ENCODE measurements around the gene LIPG.

Gene LIPG

GRCh38 chr18:49525981-49526380 lies 35.9 kb upstream of the LIPG start:
- no peak for TF ChIP-seq JUND (IDR thresholded peaks at IDR 0.05; ENCODE audit: low read depth)
- in situ Hi-C loops (cut with HindIII; ENCODE audit: low pct_unique_long_range_greater_than_20kb, low sequenced_read_pairs): no loop called here
- no peak for DNase-seq (ENCODE audit: low read depth in 1 of 2, low spot score in 1 of 2)

- no peak for DNase-seq (ENCODE audit: low read depth in 1 of 2, low spot score in 1 of 2)
- no peak for TF ChIP-seq JUND (IDR thresholded peaks at IDR 0.05; ENCODE audit: low read depth)
- in situ Hi-C loops (cut with HindIII; ENCODE audit: low pct_unique_long_range_greater_than_20kb, low sequenced_read_pairs): no loop called here
Measured at GRCh38 chr18:49527631-49528327, 34.1 kb upstream of the LIPG start.

GRCh38 chr18:49529596-49529995 lies 32.3 kb upstream of the LIPG start:
- no peak for DNase-seq (ENCODE audit: low read depth in 1 of 2, low spot score in 1 of 2)
- no peak for TF ChIP-seq JUND (IDR thresholded peaks at IDR 0.05; ENCODE audit: low read depth)
- in situ Hi-C loops (cut with HindIII; ENCODE audit: low pct_unique_long_range_greater_than_20kb, low sequenced_read_pairs): no loop called here

DNA sequence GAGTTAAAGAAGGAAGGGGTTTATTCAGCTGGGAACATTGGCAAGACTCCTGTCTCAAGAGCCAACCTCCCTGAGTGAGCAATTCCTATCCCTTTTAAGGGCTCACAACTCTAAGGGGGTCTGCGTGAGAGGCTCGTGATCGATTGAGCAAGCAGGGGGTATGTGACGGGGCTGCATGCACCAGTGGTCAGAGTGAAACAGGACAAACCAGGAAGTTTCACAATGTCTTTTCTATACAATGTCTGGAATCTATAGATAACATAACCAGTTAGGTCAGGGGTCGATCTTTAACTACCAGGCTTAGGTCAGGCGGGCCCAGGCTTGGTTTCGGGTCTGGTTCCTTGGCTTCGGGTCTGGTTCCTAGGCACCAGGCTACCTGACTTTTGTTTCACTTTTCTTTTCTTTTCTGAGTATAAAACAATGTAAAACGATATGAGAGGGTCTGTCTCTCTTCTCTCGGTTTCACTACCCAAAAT lies 30.1 kb upstream of the LIPG start:
- in situ Hi-C loops (cut with HindIII; ENCODE audit: low pct_unique_long_range_greater_than_20kb, low sequenced_read_pairs): no loop called here
- no peak for TF ChIP-seq JUND (IDR thresholded peaks at IDR 0.05; ENCODE audit: low read depth)
- DNase-seq (ENCODE audit: low read depth in 1 of 2, low spot score in 1 of 2): no peak

DNA sequence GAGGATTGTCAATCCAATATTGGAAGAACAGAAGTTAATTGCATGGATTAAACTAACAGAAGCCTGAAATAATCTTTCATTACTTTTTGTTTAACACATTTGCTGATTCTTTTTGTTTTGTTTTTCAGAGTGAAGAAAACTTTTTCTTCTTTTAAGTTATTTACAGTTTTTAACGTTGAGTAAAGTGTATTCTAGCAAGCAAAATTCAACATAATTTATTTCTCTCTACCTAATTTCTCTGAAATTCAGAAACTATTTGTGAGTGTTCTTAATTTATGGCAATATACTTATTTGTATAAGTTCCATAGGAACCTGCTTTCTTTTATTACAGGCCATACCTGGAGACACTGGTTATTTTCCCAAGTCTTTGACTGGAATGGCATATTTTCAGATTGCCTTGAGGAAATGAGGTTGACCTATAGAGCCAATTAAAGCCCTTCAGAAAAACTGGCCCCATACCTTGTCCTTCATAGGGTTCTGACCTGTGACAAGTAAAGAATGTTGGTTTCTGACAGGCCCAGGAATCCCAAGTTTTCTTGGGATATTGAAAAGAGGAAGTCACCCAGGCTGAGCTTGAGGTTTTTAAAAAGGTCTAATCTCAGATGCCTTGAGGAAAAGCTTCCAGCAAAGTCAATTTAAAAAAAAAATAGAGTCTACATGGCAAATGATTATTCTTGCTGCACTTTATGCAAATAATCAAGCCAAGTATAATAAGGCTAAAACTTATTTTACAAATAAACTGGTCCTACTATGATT lies 26.8 kb upstream of the LIPG start:
- no peak for DNase-seq (ENCODE audit: low read depth in 1 of 2, low spot score in 1 of 2)
- no peak for TF ChIP-seq JUND (IDR thresholded peaks at IDR 0.05; ENCODE audit: low read depth)
- in situ Hi-C loops (cut with HindIII; ENCODE audit: low pct_unique_long_range_greater_than_20kb, low sequenced_read_pairs): no loop called here

GRCh38 chr18:49537232-49537896 lies 24.5 kb upstream of the LIPG start:
- DNase-seq (ENCODE audit: low read depth in 1 of 2, low spot score in 1 of 2): no peak
- TF ChIP-seq JUND (IDR thresholded peaks at IDR 0.05; ENCODE audit: low read depth): no peak
- in situ Hi-C loops (cut with HindIII; ENCODE audit: low pct_unique_long_range_greater_than_20kb, low sequenced_read_pairs): no loop called here

GRCh38 chr18:49544362-49544761 lies 17.5 kb upstream of the LIPG start:
- in situ Hi-C loops (cut with HindIII; ENCODE audit: low pct_unique_long_range_greater_than_20kb, low sequenced_read_pairs): no loop called here
- TF ChIP-seq JUND (IDR thresholded peaks at IDR 0.05; ENCODE audit: low read depth): no peak
- DNase-seq (ENCODE audit: low read depth in 1 of 2, low spot score in 1 of 2): no peak

DNA sequence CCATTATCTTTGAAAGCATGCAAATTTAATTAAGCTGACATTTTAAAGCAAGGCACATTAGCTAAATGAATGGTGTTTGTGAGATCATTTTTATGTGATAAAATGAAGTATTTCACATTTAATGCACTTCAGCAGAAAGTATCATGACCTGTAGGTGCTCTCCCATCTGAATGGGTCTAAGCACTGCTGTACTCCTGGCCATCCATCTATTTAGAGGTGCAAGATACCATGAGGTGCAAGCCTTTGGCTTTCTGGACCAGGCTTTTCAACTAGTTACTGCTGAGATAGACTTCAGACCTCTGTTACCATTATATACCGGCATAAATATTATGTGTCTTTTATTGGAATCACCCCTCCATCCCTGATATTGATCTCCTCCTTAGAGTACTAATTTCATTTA lies 15.6 kb upstream of the LIPG start:
- in situ Hi-C loops (cut with HindIII; ENCODE audit: low pct_unique_long_range_greater_than_20kb, low sequenced_read_pairs): no loop called here
- TF ChIP-seq JUND (IDR thresholded peaks at IDR 0.05; ENCODE audit: low read depth): no peak
- no peak for DNase-seq (ENCODE audit: low read depth in 1 of 2, low spot score in 1 of 2)

DNA sequence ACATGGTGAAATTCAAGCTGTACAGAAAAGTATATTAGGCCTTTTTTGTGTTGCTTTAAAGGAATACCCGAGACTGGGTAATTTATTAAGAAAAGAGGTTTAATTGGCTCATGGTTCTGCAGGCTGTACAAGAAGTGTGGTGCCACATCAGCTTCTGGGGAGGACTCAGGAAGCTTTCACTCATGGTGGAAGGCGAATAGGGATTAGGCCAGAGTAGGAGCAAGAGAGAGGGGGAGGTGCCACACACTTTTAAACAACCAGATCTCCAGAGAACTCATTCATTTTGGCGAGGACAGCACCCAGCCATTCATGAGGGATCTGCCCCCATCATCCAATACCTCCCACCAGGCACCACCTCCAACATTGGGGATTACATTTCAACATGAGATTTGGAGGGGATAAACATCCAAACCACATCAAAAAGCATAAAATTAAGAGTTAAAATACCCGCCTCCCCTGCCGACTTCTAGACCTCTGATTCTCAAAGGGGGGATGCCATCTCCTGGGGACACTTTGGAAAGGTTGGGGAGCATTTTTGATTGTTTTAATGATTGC lies 15.1 kb upstream of the LIPG start:
- in situ Hi-C loops (cut with HindIII; ENCODE audit: low pct_unique_long_range_greater_than_20kb, low sequenced_read_pairs): no loop called here
- no peak for TF ChIP-seq JUND (IDR thresholded peaks at IDR 0.05; ENCODE audit: low read depth)
- no peak for DNase-seq (ENCODE audit: low read depth in 1 of 2, low spot score in 1 of 2)

GRCh38 chr18:49547701-49548100 lies 14.2 kb upstream of the LIPG start:
- in situ Hi-C loops (cut with HindIII; ENCODE audit: low pct_unique_long_range_greater_than_20kb, low sequenced_read_pairs): no loop called here
- no peak for TF ChIP-seq JUND (IDR thresholded peaks at IDR 0.05; ENCODE audit: low read depth)
- no peak for DNase-seq (ENCODE audit: low read depth in 1 of 2, low spot score in 1 of 2)

DNA sequence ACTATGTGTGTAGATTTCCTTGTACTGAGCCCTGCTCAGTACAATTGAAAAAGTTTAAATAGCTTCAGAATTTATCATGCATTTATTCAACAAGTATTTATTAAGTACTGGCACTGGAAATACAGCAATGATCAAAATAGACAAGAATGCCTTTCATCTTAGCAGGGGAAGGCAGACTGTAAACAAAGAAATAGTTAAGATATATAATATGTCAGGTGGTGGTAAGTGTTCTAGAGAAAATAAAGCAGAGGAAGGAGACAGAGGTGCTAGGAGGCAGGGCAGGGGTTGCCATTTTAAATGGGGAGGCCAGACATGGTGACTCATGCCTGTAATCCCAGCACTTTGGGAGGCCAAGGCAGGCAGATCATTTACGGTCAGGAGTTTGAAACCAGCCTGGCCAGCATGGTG lies 13.6 kb upstream of the LIPG start:
- no peak for TF ChIP-seq JUND (IDR thresholded peaks at IDR 0.05; ENCODE audit: low read depth)
- no peak for DNase-seq (ENCODE audit: low read depth in 1 of 2, low spot score in 1 of 2)
- in situ Hi-C loops (cut with HindIII; ENCODE audit: low pct_unique_long_range_greater_than_20kb, low sequenced_read_pairs): no loop called here

GRCh38 chr18:49550621-49551339 lies 11.1 kb upstream of the LIPG start:
- DNase-seq (ENCODE audit: low read depth in 1 of 2, low spot score in 1 of 2): no peak
- in situ Hi-C loops (cut with HindIII; ENCODE audit: low pct_unique_long_range_greater_than_20kb, low sequenced_read_pairs): no loop called here
- TF ChIP-seq JUND (IDR thresholded peaks at IDR 0.05; ENCODE audit: low read depth): no peak
